Mesendoderm (in vitro differentiated cells): Measurements from ENCODE around the gene MT3.

Source experiments
- DNase-seq: peaks from one replicate; pipeline ENCODE4 v3.0.0; 2013
- H2AK5ac ChIP-seq: 2 replicates; pipeline ENCODE4 v1.6.1; 2013; ENCODE audit warnings: low read length, inconsistent platforms
- H2BK120ac ChIP-seq: 2 replicates; pipeline ENCODE4 v1.6.1; 2013; ENCODE audit warnings: low read depth, mild to moderate bottlenecking, low read length, moderate library complexity, mixed read lengths
- H2BK15ac ChIP-seq: replicated peaks from 2 replicates; pipeline ENCODE4 v1.6.1; 2013; ENCODE audit warnings: low read depth, mild to moderate bottlenecking, moderate library complexity
- H2BK5ac ChIP-seq: 2 replicates; pipeline ENCODE4 v1.6.1; 2013; ENCODE audit warnings: low read length, inconsistent platforms
- H3K18ac ChIP-seq: 2 replicates; pipeline ENCODE4 v1.6.1; 2013; ENCODE audit warnings: mild to moderate bottlenecking, low read length, mixed read lengths
- H3K23ac ChIP-seq: one replicate; pipeline ENCODE4 v1.6.1; 2013; ENCODE audit warnings: low read length
- H3K27ac ChIP-seq: 2 replicates; pipeline ENCODE4 v1.5.1; 2013; ENCODE audit warnings: low read depth, mild to moderate bottlenecking, inconsistent platforms, low read length, moderate library complexity
- H3K27me3 ChIP-seq: 2 replicates; pipeline ENCODE4 v1.6.1; 2013; ENCODE audit warnings: low read length, control low read depth, mild to moderate bottlenecking, inconsistent platforms; ENCODE audit not compliant: insufficient read depth, poor library complexity
- H3K36me3 ChIP-seq: 2 replicates; pipeline ENCODE4 v1.6.1; 2013; ENCODE audit warnings: low read length, inconsistent platforms; ENCODE audit not compliant: control insufficient read depth, insufficient read depth
- H3K4ac ChIP-seq: one replicate; pipeline ENCODE4 v1.6.1; 2013; ENCODE audit warnings: low read depth, mild to moderate bottlenecking, low read length, moderate library complexity
- H3K4me1 ChIP-seq: 2 replicates; pipeline ENCODE4 v1.6.1; 2013; ENCODE audit warnings: low read depth, low read length, inconsistent platforms; ENCODE audit not compliant: control insufficient read depth
- H3K4me2 ChIP-seq: 2 replicates; pipeline ENCODE4 v1.6.1; 2013; ENCODE audit warnings: low read length
- H3K4me3 ChIP-seq: 2 replicates; pipeline ENCODE4 v1.5.1; 2013; ENCODE audit warnings: mild to moderate bottlenecking, low read length
- H3K56ac ChIP-seq: one replicate; pipeline ENCODE4 v1.6.1; 2013; ENCODE audit warnings: low read length
- H3K79me1 ChIP-seq: 2 replicates; pipeline ENCODE4 v1.6.1; 2013; ENCODE audit warnings: low read length, inconsistent platforms
- H3K79me2 ChIP-seq: 2 replicates; pipeline ENCODE4 v1.6.1; 2013; ENCODE audit warnings: mild to moderate bottlenecking, low read length; ENCODE audit not compliant: control insufficient read depth, insufficient read depth
- H3K9ac ChIP-seq: 2 replicates; pipeline ENCODE4 v1.6.1; 2013; ENCODE audit warnings: low read length, inconsistent platforms
- H4K5ac ChIP-seq: one replicate; pipeline ENCODE4 v1.6.1; 2013; ENCODE audit warnings: low read length
- H4K8ac ChIP-seq: one replicate; pipeline ENCODE4 v1.6.1; 2013; ENCODE audit warnings: low read depth, mild to moderate bottlenecking, control low read depth, low read length, moderate library complexity
- WGBS: extraction: QIAGEN DNeasy Blood & Tissue Kit; methylation state at CpG from one replicate; pipeline ENCODE4 v1.1.7; 2013; ENCODE audit warnings: low lambda C conversion rate, missing lambda C conversion rate; ENCODE audit not compliant: insufficient coverage; ENCODE audit errors: extremely low coverage; 5-methylcytosine and 5-hydroxymethylcytosine counted together

Gene MT3

GRCh38 chr16:56613706-56614105 lies 24.4 kb downstream of the MT3 start:
- Histone ChIP-seq H3K79me2 (no peaks in the 10 kb centered on the region), H3K9ac (no peak overlapping the region), H3K4ac (no peak overlapping the region), H4K8ac (no peak overlapping the region), H3K27me3 (peaks cover 29% of the 10 kb centered on the region), H3K4me1 (peaks cover 1% of the 10 kb centered on the region), H2AK5ac (no peak overlapping the region), H3K4me3 (no peak overlapping the region), H3K56ac (no peak overlapping the region), H3K4me2 (no peak overlapping the region), H2BK120ac (no peak overlapping the region), H3K27ac (no peak overlapping the region), H3K36me3 (no peaks in the 10 kb centered on the region), H3K23ac (no peak overlapping the region), H4K5ac (no peak overlapping the region), H3K79me1 (no peaks in the 10 kb centered on the region), H3K18ac (no peak overlapping the region), H2BK15ac (no peak overlapping the region), H2BK5ac (no peak overlapping the region)
- DNase-seq: no peak

- Histone ChIP-seq H3K56ac (no peak overlapping the region), H3K4me1 (peaks cover 1% of the 10 kb centered on the region), H3K4ac (no peak overlapping the region), H3K79me1 (no peaks in the 10 kb centered on the region), H2BK5ac (no peak overlapping the region), H3K27ac (no peak overlapping the region), H4K5ac (no peak overlapping the region), H3K27me3 (peaks cover 38% of the 10 kb centered on the region), H2AK5ac (no peak overlapping the region), H3K36me3 (no peaks in the 10 kb centered on the region), H3K9ac (no peak overlapping the region), H3K4me2 (no peak overlapping the region), H2BK15ac (no peak overlapping the region), H3K18ac (no peak overlapping the region), H3K23ac (no peak overlapping the region), H2BK120ac (no peak overlapping the region), H3K4me3 (no peak overlapping the region), H4K8ac (no peak overlapping the region), H3K79me2 (no peaks in the 10 kb centered on the region)
- DNase-seq: no peak
These were observed 25.2 kb downstream of the MT3 start for GRCh38 chr16:56614549-56614991.

- Histone ChIP-seq H3K79me2 (no peaks in the 10 kb centered on the region), H2BK5ac (no peak overlapping the region), H2BK120ac (no peak overlapping the region), H3K9ac (no peak overlapping the region), H3K23ac (no peak overlapping the region), H3K27me3 (peaks cover 40% of the 10 kb centered on the region), H3K4me1 (no peaks in the 10 kb centered on the region), H3K4me2 (no peak overlapping the region), H3K56ac (no peak overlapping the region), H2AK5ac (no peak overlapping the region), H3K18ac (no peak overlapping the region), H3K36me3 (no peaks in the 10 kb centered on the region), H4K5ac (no peak overlapping the region), H3K4ac (no peak overlapping the region), H3K4me3 (no peak overlapping the region), H2BK15ac (no peak overlapping the region), H4K8ac (no peak overlapping the region), H3K27ac (no peak overlapping the region), H3K79me1 (no peaks in the 10 kb centered on the region)
- DNase-seq: no peak
- no CpG with 5 or more reads among the region's 3 CpGs for WGBS
These were observed 26.0 kb downstream of the MT3 start for GRCh38 chr16:56615353-56615752.

- WGBS: no CpG with 5 or more reads among the region's 23 CpGs
- H3K4me1 ChIP-seq: peaks cover 2% of the 10 kb centered on the region
- H3K4ac ChIP-seq: no peak overlapping the region
- H3K79me2 ChIP-seq: no peaks in the 10 kb centered on the region
- no peaks in the 10 kb centered on the region for H3K79me1 ChIP-seq
- peak overlapping the region; percentile 6 for H3K9ac ChIP-seq
- peak overlapping the region; percentile 58 for H3K56ac ChIP-seq
- no peak overlapping the region for H3K27ac ChIP-seq
- peak overlapping the region; percentile 15 for H3K4me2 ChIP-seq
- no peak overlapping the region for H2BK5ac ChIP-seq
- DNase-seq: no peak
- H3K4me3 ChIP-seq: no peak overlapping the region
- H4K8ac ChIP-seq: no peak overlapping the region
- no peak overlapping the region for H4K5ac ChIP-seq
- H2BK120ac ChIP-seq: no peak overlapping the region
- H3K27me3 ChIP-seq: peaks cover 34% of the 10 kb centered on the region
- no peak overlapping the region for H3K23ac ChIP-seq
- H3K36me3 ChIP-seq: no peaks in the 10 kb centered on the region
- H3K18ac ChIP-seq: no peak overlapping the region
- H2AK5ac ChIP-seq: no peak overlapping the region
- no peak overlapping the region for H2BK15ac ChIP-seq
These were observed 27.4 kb downstream of the MT3 start for GRCh38 chr16:56616608-56617211.

GRCh38 chr16:56617212-56618085 lies 28.1 kb downstream of the MT3 start:
- no CpG with 5 or more reads among the region's 41 CpGs for WGBS

More at GRCh38 chr16:56617212-56618085, 28.1 kb downstream of the MT3 start:
- H3K27ac ChIP-seq: no peak overlapping the region
- no peak overlapping the region for H3K23ac ChIP-seq
- H3K9ac ChIP-seq: peak overlapping the region; percentile 29
- peak overlapping the region; percentile 28 for H3K4me2 ChIP-seq
- H3K18ac ChIP-seq: no peak overlapping the region
- H4K8ac ChIP-seq: no peak overlapping the region
- H2AK5ac ChIP-seq: no peak overlapping the region
- H3K56ac ChIP-seq: peak overlapping the region; percentile 58
- no peak overlapping the region for H3K4me3 ChIP-seq
- H3K79me2 ChIP-seq: no peaks in the 10 kb centered on the region
- H3K36me3 ChIP-seq: no peaks in the 10 kb centered on the region
- DNase-seq: no peak
- H3K79me1 ChIP-seq: no peaks in the 10 kb centered on the region
- no peak overlapping the region for H2BK120ac ChIP-seq
- H3K27me3 ChIP-seq: peaks cover 34% of the 10 kb centered on the region
- H2BK5ac ChIP-seq: no peak overlapping the region
- peaks cover 5% of the 10 kb centered on the region for H3K4me1 ChIP-seq
- no peak overlapping the region for H3K4ac ChIP-seq
- no peak overlapping the region for H4K5ac ChIP-seq
- H2BK15ac ChIP-seq: no peak overlapping the region
